ENCODE data around the gene HDAC4. TPM values are rescaled to one million over a fixed set of nuclear protein-coding genes. Genes with fewer than 3 reads are reported as not detected.

Gene HDAC4
- total RNA-seq, 1 donor from 2014 or later = 65.7 TPM

GRCh38 chr2:239200646-239201530 is 199.9 kb downstream of the HDAC4 start:
- TF ChIP-seq, protein P1, sequence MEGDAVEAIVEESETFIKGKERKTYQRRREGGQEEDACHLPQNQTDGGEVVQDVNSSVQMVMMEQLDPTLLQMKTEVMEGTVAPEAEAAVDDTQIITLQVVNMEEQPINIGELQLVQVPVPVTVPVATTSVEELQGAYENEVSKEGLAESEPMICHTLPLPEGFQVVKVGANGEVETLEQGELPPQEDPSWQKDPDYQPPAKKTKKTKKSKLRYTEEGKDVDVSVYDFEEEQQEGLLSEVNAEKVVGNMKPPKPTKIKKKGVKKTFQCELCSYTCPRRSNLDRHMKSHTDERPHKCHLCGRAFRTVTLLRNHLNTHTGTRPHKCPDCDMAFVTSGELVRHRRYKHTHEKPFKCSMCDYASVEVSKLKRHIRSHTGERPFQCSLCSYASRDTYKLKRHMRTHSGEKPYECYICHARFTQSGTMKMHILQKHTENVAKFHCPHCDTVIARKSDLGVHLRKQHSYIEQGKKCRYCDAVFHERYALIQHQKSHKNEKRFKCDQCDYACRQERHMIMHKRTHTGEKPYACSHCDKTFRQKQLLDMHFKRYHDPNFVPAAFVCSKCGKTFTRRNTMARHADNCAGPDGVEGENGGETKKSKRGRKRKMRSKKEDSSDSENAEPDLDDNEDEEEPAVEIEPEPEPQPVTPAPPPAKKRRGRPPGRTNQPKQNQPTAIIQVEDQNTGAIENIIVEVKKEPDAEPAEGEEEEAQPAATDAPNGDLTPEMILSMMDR (IDR thresholded peaks at IDR 0.05) = no peak
- peak overlapping the region; percentile 5 to 14 for H3K4me3 ChIP-seq
- H3K4me1 ChIP-seq = peaks cover 6 to 13% of the 10 kb centered on the region in 2 donors
- H3K36me3 ChIP-seq = peaks cover 0 to 4% of the 10 kb centered on the region in 2 donors
- H3K27me3 ChIP-seq = no peaks in the 10 kb centered on the region
- H3K27ac ChIP-seq = peak overlapping the region; percentile 43 to 45
- no peak for DNase-seq (ENCODE audit: low spot score in 2 of 2)
- intact Hi-C loops (cut with DNase I) = no loop called here
- H3K9me3 ChIP-seq = no peaks in the 10 kb centered on the region

GRCh38 chr2:239199041-239199768 is 201.6 kb downstream of the HDAC4 start:
- Histone ChIP-seq H3K4me3 (no peak overlapping the region), H3K36me3 (peaks cover 0 to 4% of the 10 kb centered on the region in 2 donors), H3K27ac (peak overlapping the region in 1 of 2 donors; percentile 45), H3K9me3 (no peaks in the 10 kb centered on the region), H3K27me3 (no peaks in the 10 kb centered on the region), H3K4me1 (peaks cover 6 to 13% of the 10 kb centered on the region in 2 donors)
- DNase-seq (ENCODE audit: low spot score in 2 of 2) = no peak
- intact Hi-C loops (cut with DNase I) = no loop called here
- TF ChIP-seq, protein P1 (IDR thresholded peaks at IDR 0.05) = no peak

DNA sequence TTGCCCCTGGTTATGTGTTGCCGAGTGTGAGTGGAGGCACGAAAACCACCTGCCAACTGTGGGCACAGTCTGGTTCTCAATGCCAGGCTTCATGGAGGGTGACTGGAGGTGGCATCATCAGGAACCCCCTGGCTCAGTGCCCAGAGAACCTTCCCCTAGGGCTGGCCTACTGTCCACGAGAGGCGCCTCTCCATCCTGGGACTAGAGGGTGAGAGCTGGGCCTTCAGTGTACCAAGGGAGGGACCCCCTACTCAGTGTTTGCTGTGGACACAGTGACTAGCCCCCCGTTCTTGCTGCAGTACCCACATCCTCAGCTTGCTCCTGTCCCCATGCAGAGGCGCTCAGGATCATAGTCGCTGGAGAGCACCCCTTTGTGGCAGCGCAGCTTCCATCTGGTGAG is 202.6 kb downstream of the HDAC4 start:
- TF ChIP-seq, protein P1 (IDR thresholded peaks at IDR 0.05) = no peak
- no peak overlapping the region for H3K4me3 ChIP-seq
- intact Hi-C loops (cut with DNase I) = no loop called here
- peaks cover 0 to 4% of the 10 kb centered on the region in 2 donors for H3K36me3 ChIP-seq
- no peaks in the 10 kb centered on the region for H3K9me3 ChIP-seq
- no peaks in the 10 kb centered on the region for H3K27me3 ChIP-seq
- H3K4me1 ChIP-seq = peaks cover 6 to 13% of the 10 kb centered on the region in 2 donors
- no peak overlapping the region for H3K27ac ChIP-seq
- no peak for DNase-seq (ENCODE audit: low spot score in 2 of 2)

GRCh38 chr2:239197146-239197545 is 203.7 kb downstream of the HDAC4 start:
- peaks cover 6 to 11% of the 10 kb centered on the region in 2 donors for H3K4me1 ChIP-seq
- DNase-seq (ENCODE audit: low spot score in 2 of 2) = peak in 1 of 2 donors; percentile 41
- intact Hi-C loops (cut with DNase I) = no loop called here

GRCh38 chr2:239196474-239197021 is 204.3 kb downstream of the HDAC4 start:
- no peak overlapping the region for H3K4me3 ChIP-seq
- H3K27ac ChIP-seq = no peak overlapping the region
- intact Hi-C loops (cut with DNase I) = no loop called here
- no peaks in the 10 kb centered on the region for H3K9me3 ChIP-seq
- DNase-seq (ENCODE audit: low spot score in 2 of 2) = peak in 1 of 2 donors; percentile 53
- TF ChIP-seq, protein P1 (IDR thresholded peaks at IDR 0.05) = no peak
- H3K36me3 ChIP-seq = peaks cover 0 to 4% of the 10 kb centered on the region in 2 donors
- peaks cover 6% of the 10 kb centered on the region in 2 donors for H3K4me1 ChIP-seq
- H3K27me3 ChIP-seq = no peaks in the 10 kb centered on the region

More at GRCh38 chr2:239197146-239197545, 203.7 kb downstream of the HDAC4 start:
- H3K9me3 ChIP-seq = no peaks in the 10 kb centered on the region
- no peaks in the 10 kb centered on the region for H3K27me3 ChIP-seq
- TF ChIP-seq, protein P1 (IDR thresholded peaks at IDR 0.05) = no peak
- no peak overlapping the region for H3K4me3 ChIP-seq
- H3K36me3 ChIP-seq = peaks cover 0 to 4% of the 10 kb centered on the region in 2 donors
- no peak overlapping the region for H3K27ac ChIP-seq
